ENCODE data around the gene TSPAN18. TPM values are rescaled to one million over a fixed set of nuclear protein-coding genes. Genes with fewer than 3 reads are reported as not detected.

The TSPAN18 gene
- total and polyA plus RNA-seq, 2 of the 8 experiments (the other 6 are each of a cell fraction or from before 2014, with no cell fraction given) = 5.2 to 10.2 TPM

DNA sequence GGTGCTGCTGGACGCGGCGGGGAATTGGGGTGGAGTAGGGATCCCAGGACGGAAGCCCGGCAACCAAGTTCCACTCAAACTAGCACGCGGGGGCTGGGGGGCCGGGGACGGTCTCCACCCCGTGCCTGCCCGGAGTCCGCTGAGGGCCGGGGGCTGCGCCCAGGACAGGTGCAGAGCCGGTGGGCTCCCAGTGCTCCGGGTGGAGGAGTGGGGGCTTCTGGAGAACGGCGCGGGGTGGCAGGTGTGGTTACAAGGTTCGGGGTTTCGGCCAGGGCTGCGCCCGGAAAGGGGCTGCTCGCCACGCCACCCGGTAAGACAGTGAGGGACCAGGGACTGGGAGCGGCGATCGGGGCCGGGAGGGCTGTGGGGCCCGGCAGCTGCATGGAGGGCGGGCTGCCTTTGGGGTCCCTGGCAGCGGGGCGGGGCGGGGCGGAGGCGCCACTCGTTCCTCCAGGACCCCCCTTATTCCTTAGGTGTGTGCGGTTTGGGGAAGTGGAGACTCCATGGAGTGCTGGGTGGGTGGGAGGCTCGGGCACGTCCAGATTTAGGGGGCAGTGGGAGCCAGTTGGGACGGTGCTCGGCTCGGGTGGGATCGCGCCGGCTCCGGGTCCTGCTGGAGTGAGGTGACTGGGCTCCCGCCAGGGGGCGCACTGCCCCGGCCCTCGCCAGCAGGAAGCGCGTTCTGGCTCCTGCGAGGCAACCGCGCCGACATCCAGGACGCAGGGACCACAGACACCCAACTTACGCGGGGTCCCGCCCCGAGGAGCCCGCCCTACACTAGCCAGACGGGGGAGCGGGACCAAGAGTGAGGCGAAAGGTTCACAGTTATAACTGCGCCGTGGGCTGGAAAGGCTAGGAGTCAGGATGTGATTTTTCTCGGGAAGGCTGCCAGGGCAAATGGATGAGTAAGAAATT, 868 bp downstream of the TSPAN18 start:
- peak overlapping the region; percentile 14 to 73 (median 50) for H3K4me3 ChIP-seq (ENCODE audit: extremely low read depth in 1 of 4, insufficient read depth in 2 of 4, low read depth in 3 of 4, low read length in 4 of 4)
- no peak overlapping the region for H2BK15ac ChIP-seq (ENCODE audit: low read length)
- no peak overlapping the region for H2BK12ac ChIP-seq (ENCODE audit: low read depth, low read length)
- no peak overlapping the region for H4K5ac ChIP-seq (ENCODE audit: insufficient read length, low read depth, low read length)
- no peak overlapping the region for H3K9ac ChIP-seq (replicated peaks in 1 of 4; ENCODE audit: extremely low read depth in 1 of 4, low read depth in 3 of 4, low read length in 3 of 4)
- H2AK5ac ChIP-seq (ENCODE audit: low read depth, low read length) = no peak overlapping the region
- FAIRE-seq = no peak
- H2BK120ac ChIP-seq (replicated peaks; ENCODE audit: low read depth, low read length) = no peak overlapping the region
- no peak overlapping the region for H2BK20ac ChIP-seq (ENCODE audit: low read length)
- H3K56ac ChIP-seq (replicated peaks; ENCODE audit: insufficient read length, low read depth, low read length) = no peak overlapping the region
- no peak overlapping the region for H3K4ac ChIP-seq (replicated peaks; ENCODE audit: insufficient read length, low read depth, low read length)
- no peak overlapping the region for H3K27ac ChIP-seq (ENCODE audit: low read depth, low read length)
- peak in 1 of 2 experiments; percentile 93 for DNase-seq (ENCODE audit: low read depth in 1 of 2, low spot score in 2 of 2)
- H3K36me3 ChIP-seq (ENCODE audit: control insufficient read depth in 2 of 4, insufficient read depth in 4 of 4, low read length in 3 of 4) = no peaks in the 10 kb centered on the region
- H3K9me3 ChIP-seq (ENCODE audit: insufficient read depth in 2 of 2, low read depth in 1 of 2, low read length in 1 of 2) = no peaks in the 10 kb centered on the region
- CTCF ChIA-PET (ENCODE audit: partially characterized antibody) = interaction anchor here (0.7 to 3.3 kb wide), 3 partner anchors 26 to 106 kb away, joined by 3 to 16 read pairs (median 5); no protein-coding TSS in a partner anchor
- POLR2A ChIA-PET (ENCODE audit: partially characterized antibody) = no interaction called here
- peaks cover 24 to 41% (median 26%) of the 10 kb centered on the region in 4 experiments for H3K4me1 ChIP-seq (replicated peaks in 1 of 4; ENCODE audit: control insufficient read depth in 3 of 4, insufficient read depth in 4 of 4, low read length in 3 of 4)
- H2BK5ac ChIP-seq (ENCODE audit: low read depth, low read length) = no peak overlapping the region; the same call in 1 of the 2 replicates
- H3K27me3 ChIP-seq (replicated peaks in 1 of 4; ENCODE audit: control insufficient read depth in 3 of 4, extremely low read depth in 1 of 4, insufficient read depth in 3 of 4, low read length in 3 of 4) = peaks cover 26 to 66% (median 57%) of the 10 kb centered on the region in 4 experiments
- no peak overlapping the region for H2AFZ ChIP-seq (ENCODE audit: low read length)
- 4% methylated on average over 21 of the region's 70 CpGs; no CpG with 5 or more reads in 1 of the 2 experiments for WGBS, 2 experiments (ENCODE audit: extremely low coverage in 1 of 2, insufficient coverage in 1 of 2, insufficient read length in 1 of 2, insufficient replicate concordance in 2 of 2, low coverage in 1 of 2, low lambda C conversion rate in 2 of 2, missing lambda C conversion rate in 1 of 2)
- H3K23me2 ChIP-seq (ENCODE audit: low read depth, low read length) = peaks cover 8% of the 10 kb centered on the region
- no peak overlapping the region for H3K23ac ChIP-seq (ENCODE audit: insufficient read length)
- H3K4me2 ChIP-seq (ENCODE audit: insufficient read depth in 1 of 2, low read depth in 2 of 2, low read length in 2 of 2) = peak overlapping the region; percentile 32 to 95
- no peaks in the 10 kb centered on the region; the same call in 1 of the 2 replicates for H3K79me1 ChIP-seq (ENCODE audit: low read depth, low read length)
- peaks cover 3 to 9% of the 10 kb centered on the region in 2 experiments for H4K20me1 ChIP-seq (replicated peaks in 1 of 2; ENCODE audit: control insufficient read depth in 1 of 2, insufficient read depth in 2 of 2, low read length in 2 of 2)
- H4K91ac ChIP-seq (replicated peaks; ENCODE audit: insufficient read length, low read length) = no peak overlapping the region
- H3K79me2 ChIP-seq (ENCODE audit: control insufficient read depth in 1 of 2, insufficient read depth in 2 of 2, low read length in 2 of 2) = no peaks in the 10 kb centered on the region
- H4K8ac ChIP-seq (ENCODE audit: extremely low read depth, insufficient read depth, low read length) = no peak overlapping the region
- H3K14ac ChIP-seq (ENCODE audit: insufficient read length) = no peak overlapping the region
- H3K18ac ChIP-seq (ENCODE audit: extremely low read depth, low read length) = no peak overlapping the region; the same call in none of the 2 replicates
- no peak for TF ChIP-seq JUN (IDR thresholded peaks at IDR 0.05; ENCODE audit: low read depth, low read length)
- TF ChIP-seq SP4 (IDR thresholded peaks at IDR 0.05; ENCODE audit: low read length) = no peak
- TF ChIP-seq YY1 (IDR thresholded peaks at IDR 0.05; ENCODE audit: low read depth, low read length) = no peak
- no peak; the same call in 1 of the 2 replicates for TF ChIP-seq GABPA (IDR thresholded peaks at IDR 0.05; ENCODE audit: borderline replicate concordance, insufficient read depth, low read length)
- peak; percentile 80 to 85 for TF ChIP-seq RAD21 (IDR thresholded peaks at IDR 0.05 in 1 of 2, conservative IDR thresholded peaks at IDR 0.05 in 1 of 2; ENCODE audit: low read depth in 2 of 2, low read length in 2 of 2)
- TF ChIP-seq, protein P1, sequence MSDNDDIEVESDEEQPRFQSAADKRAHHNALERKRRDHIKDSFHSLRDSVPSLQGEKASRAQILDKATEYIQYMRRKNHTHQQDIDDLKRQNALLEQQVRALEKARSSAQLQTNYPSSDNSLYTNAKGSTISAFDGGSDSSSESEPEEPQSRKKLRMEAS (IDR thresholded peaks at IDR 0.05) = peak; percentile 57
- no peak for TF ChIP-seq CHD2 (IDR thresholded peaks at IDR 0.05; ENCODE audit: low read length)
- no peak for TF ChIP-seq HDAC6 (IDR thresholded peaks at IDR 0.05; ENCODE audit: low read depth, low read length)
- TF ChIP-seq SUZ12 (IDR thresholded peaks at IDR 0.05; ENCODE audit: low read length) = peak; percentile 37
- peak; percentile 55 for TF ChIP-seq KDM4A (IDR thresholded peaks at IDR 0.05; ENCODE audit: low read depth, low read length, severe bottlenecking)
- peak; percentile 29; the same call in 1 of the 2 replicates for TF ChIP-seq CREB1 (IDR thresholded peaks at IDR 0.05)
- no peak for TF ChIP-seq TCF12 (IDR thresholded peaks at IDR 0.05; ENCODE audit: low read depth, low read length)
